ENCODE data around the gene TBC1D7. TPM values are rescaled to one million over a fixed set of nuclear protein-coding genes. Genes with fewer than 3 reads are reported as not detected.

TBC1D7 gene
- total RNA-seq, 1 donor from 2014 or later, result 30.2 TPM

DNA sequence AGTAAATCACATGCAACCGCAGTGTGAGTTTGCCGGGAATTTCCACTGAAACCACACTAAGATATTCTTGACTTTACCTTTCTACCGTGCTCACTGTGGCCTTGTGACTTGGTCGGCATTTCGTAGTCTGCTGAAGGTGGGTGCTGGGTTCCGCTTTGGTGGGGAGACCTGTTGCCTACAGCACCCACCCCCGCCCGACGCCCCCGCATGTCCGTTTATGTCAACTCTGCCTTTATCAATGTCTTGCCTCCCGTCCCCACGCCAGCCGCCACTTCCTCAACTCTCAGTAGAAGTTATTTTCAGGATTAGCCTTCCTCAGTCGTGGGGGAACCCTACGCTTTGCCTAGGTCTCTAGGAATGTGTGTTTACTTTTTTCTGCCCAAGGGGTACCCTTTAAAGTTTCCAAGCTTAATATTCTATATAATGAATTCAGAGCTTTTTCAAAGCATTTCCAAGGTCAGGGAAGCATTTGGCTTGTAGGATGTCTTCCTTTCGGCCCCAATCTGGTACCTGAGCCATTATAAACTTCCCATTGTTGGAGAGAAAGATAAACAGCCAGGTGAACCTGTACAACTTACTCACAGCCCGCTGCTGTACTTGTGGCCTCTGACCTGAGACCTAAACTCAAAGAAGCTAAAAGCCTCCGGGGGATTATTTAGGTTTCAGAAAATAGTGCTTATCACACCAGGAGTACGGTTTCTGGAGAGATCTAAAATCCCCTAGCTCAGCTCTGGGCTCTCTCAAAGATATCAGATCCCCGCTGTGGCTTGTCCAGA, 54.2 kb downstream of the TBC1D7 start:
- no peak for DNase-seq (ENCODE audit: extremely low read depth, low read depth, low spot score)

DNA sequence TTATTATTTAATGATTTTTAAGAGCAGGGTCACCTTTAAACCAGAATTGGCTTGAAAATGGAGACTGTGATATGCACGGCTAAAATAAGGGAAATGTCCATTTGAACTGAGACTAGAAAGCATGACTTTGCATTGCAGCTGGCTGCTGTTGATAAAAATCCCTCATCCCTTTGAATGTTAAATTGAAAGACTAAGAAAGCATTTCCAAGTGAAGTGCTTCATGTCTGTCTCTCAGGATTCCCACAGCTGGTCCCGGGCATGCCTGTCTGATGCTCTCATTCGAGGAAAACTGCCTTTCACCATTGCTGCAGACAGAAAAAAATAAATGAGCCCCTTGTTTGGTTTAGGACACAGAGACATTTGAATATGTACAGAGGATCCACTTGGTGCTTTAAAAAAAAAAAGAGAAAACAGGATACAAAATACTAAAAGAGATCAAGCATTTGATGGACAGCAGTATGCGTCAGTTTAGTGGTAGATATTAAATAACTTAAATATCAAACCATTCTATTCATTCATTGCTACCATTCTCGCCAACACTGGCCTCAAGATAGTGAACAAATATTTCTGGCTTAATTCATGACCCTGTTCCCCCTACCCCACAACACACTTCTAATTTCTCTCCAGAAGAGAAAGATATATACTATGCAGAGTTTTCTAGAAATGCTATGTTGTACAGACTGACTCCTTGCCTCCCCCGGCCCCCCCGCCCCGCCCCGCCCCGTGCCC, 55.0 kb downstream of the TBC1D7 start:
- DNase-seq (ENCODE audit: extremely low read depth, low read depth, low spot score), result no peak

DNA sequence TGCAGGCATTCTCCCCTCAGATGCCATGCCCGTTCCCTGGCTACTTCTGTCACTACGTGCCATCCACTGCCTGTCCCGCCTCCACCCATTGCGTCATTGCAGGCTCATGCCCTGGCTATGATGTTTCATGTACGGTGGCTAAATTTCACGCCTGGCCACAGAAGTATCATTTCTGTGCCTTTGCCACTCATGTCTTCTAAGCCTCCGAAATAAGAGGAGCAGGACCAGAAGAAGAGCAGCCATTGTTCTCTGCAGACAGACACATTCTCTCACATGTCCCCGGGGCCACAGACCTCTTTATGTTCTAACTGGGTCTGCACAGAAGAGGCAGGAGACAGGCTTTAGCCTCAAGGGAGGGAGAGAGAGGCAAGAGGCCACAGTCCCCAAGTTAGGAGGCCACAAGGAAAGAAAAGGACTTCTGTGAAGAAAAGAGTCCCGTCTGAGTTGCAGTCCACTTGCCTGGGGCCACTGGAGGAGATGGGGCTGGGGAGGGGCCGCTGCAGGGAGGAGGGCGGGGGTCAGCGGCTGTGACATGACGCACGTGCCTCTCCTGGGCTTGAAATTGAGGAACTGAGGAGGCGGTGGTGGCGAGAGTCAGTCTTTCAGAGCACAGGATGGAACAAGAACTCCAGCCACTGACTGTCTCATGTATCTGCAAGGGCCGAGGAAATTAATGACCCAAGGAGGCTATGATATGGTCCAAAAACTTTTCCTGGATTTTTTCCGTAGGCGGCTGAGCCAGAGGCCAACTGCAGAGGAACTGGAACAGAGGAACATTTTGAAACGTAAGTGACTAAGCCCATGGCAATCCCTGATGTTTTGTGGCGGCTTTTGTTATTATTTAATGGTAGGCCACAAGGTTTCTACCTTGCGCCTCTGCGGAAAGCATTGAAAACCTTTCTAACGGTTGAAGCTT, 55.9 kb downstream of the TBC1D7 start:
- no peak for DNase-seq (ENCODE audit: extremely low read depth, low read depth, low spot score)

DNA sequence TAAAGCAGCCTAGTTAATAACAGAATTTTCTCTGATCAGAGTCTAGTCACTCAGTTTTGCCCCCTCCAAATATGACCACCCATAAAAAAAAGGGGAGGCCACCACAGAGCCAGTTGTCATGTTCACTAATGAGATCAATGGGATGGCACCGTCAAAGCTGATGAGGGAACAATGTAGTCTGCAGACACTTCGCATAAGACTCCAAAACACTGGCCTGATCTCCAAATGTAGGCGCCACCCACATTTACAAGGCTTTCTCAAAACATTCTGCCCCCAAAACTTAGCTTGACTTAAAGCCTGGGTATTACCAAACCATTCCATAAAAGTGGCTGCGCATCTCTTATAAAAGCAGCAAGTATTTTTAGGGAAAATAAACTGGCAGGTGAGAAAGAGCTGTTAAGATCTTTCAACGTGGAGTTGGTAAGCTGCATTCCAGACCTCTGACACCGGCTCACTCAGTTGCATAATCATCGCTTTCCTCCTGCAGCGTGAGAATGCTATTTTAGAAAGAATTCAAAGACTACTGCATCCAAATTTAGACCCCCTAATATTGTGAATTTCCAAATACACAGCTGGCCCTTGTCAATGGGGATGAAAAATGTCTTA, 59.3 kb downstream of the TBC1D7 start:
- DNase-seq (ENCODE audit: extremely low read depth, low read depth, low spot score), result no peak

DNA sequence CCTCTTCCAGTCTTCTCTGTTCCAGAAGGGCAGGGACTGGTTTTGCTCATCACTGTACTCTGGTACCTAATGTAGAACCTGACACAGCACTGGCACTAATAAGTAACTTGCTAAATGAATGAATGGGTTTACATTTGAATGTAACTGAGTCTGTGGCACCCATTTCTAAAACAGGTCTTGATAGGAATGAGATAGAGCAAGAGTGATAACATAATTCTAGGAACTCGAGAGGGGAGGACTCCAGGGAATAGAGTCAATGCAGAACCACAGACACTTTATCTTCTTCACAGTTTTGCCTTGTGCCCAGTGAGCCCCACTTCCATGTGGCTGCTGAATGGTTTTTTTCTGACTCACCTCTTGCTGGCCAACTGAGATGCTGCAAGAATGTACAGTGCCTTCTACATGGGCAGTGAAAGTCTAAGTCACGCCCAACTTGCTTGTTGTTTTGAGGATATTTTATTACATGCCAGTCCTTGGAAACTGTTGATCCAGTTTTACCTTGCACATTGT, 61.1 kb downstream of the TBC1D7 start:
- no peak for DNase-seq (ENCODE audit: extremely low read depth, low read depth, low spot score)

DNA sequence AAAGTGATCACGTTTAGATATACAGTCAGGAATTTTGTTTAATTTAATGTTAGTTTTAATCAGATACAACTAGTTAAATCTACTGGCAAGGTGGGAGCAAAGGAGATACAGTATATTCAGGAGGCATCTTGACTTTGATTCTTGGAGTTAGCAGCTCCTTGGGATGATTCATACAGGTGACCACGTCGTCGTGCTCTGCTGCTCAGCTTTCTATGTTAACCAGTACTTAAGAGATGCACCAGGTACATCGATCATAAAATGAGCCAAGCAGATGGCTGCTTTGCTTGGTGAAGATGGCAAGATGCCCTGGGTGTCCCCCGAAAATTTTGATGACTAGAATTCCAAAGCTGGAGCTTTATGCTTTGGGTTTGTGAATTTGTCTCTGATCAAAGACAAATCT, 64.7 kb downstream of the TBC1D7 start:
- no peak for DNase-seq (ENCODE audit: extremely low read depth, low read depth, low spot score)

DNA sequence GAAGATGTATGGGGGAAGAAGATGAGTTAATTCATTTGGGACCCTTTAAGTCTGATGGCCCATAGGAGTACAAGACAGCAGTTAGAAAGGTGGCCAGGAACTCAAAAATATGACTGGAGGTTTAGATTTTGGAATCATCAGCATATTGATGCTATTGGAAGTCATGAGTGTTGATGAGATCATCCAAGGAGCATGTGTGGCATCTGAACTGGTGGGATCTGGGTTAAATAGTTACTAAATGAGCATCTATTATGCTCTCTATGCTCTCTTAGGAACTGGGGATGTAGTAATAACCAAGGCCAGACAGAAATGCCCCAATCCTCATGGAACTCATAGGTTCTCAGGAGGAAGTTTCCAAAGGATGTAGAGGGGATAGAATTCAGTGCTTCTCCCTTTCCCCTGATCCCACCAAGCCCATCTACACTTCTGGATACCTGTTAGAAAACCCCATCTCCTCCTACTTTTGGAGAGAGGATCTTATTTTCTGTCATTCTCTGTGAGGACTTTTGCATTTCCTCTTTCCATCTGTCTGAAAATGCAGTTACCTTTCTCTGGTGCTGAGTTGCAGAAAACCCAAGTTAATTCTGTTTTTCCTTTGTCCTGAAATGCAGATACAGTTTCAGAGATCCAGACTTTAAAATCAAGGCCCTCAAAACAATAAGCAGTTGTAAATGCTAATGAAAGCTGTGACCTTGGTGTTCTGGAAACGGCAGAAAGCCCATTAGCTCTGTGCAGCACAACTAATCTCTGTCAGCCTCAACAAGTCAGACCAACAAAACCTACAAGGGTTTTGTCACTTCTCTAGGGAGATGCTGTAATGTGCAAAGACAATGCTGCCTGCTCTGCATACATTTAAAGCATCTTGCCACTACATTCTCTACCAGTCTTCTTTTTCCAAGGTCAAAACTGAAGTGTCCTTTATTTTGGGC, 65.8 kb downstream of the TBC1D7 start:
- DNase-seq (ENCODE audit: extremely low read depth, low read depth, low spot score), result no peak

DNA sequence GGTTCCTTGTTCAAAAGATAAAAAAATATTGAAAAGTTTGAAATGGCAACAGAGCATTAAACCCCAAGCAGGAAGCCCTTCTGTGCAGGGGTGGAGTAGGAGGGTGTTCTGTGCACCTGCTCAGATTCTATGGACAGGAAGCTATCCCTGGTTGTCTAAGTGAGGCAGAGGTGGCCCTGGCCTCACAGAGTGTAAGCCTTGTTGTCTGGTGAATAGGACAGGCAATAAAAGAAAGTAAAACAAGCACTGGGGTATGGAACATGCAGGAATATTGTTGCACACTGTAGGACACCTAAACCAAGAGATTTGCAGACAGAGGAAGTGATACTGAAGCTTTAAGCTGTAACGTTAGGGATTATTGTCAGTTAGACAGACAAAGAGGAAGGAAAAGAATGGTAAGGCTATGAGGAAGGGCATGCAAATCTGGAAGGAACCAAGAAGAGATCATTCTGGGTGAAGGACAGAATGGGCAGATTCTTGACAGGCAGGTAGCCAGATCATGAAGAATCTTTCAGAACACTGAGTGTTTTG, 66.8 kb downstream of the TBC1D7 start:
- no peak for DNase-seq (ENCODE audit: extremely low read depth, low read depth, low spot score)

DNA sequence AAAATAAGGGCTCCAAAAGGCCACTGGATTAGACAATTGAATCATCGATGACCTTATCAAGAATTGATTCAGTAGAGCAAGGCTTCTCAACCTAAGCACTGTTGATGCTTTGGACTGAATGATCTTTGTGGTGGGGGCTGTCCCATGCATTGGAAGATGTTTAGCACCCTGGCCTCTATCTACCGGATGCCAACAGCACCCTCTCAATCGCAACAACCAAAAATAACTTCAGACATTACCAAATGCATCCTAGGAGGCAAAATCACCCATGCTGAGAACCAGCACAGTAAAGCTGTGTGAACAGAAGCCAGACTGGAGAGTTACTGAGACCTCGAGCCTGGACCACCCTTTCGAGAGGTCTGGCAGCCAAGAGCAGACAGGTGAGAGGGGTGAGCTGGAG, 67.5 kb downstream of the TBC1D7 start:
- no peak for DNase-seq (ENCODE audit: extremely low read depth, low read depth, low spot score)

DNA sequence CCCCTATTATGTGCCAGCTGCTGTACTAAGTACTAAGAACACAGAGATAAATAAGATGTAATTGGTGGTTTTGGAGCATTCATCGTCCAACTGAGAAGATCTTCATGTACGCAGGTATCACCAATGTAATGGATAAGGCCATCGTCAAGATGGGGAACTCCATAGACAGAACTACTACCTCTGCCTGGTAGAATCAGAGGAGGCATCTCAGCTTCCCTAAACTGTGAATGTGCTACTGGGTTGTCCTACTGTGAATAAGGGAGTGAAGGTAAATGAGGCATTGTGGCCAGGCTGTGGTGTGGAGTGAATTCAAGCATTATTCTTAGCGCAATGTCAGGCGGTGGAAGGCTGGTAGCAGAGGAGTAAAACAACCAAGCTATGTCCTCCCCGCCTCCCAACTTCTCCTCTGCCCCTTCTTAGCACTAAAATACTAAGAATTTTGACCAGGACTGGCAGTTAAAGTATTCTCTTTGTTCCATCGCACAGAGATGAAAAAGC, 68.2 kb downstream of the TBC1D7 start:
- no peak for DNase-seq (ENCODE audit: extremely low read depth, low read depth, low spot score)

DNA sequence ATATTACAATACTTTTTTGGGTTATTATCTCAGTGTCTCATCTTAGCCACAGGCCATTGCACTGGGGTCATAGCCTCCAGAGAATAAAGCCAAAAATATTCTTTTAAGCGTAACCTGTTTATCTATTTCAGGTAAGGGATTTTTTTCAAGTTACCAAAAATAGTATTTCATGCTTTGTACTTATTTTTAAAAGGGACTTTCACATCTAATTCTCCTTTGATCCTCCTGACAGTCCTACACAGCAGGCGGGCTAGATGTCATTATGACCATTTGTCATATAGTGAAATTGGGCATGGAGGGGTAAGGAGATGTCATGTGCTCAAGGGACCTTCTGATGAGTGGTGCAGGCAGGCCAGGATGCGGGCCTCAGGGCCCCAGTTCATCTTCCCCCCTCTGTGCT, 68.9 kb downstream of the TBC1D7 start:
- no peak for DNase-seq (ENCODE audit: extremely low read depth, low read depth, low spot score)

DNA sequence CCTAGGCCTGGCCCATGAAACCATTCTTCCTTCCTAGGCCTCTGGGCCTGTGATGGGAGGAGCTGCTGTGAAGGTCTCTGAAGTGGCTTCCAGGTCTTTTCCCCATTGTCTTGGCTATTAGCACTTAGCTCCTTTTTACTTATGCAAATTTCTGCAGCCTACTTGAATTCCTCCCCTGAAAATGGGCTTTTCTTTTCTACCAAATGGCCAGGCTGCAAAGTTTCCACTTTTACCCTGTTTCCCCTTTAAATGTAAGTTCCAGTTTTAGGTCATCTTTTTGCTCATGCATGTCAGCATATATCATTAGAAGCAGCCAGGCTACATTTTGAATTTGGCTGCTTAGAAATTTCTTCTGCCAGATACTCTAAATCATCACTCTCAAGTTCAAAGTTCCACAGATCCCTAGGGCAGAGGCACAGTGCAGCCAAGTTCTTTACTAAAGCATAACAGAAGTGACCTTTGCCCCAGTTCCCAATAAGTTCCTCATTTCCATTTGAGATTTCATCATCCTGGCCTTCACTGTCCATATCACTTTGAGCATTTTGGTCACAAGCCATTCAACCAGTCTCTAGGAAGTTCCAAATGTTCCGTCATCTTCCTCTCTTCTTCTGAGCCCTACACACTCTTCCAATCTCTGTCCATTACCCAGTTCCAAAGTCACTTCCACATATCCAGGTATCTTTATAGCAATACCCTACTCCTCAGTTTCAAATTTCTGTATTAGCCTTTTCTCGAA, 71.9 kb downstream of the TBC1D7 start:
- no peak for DNase-seq (ENCODE audit: extremely low read depth, low read depth, low spot score)

Other genes starting within 250 kb of the TBC1D7 start
- gene GFOD1, start 159.1 kb upstream of the TBC1D7 start, total RNA-seq, result 18.2 and 34.3 TPM in 2 replicates
- 8.9 and 11.4 TPM in 2 replicates for gene SIRT5, start 246.1 kb upstream of the TBC1D7 start, total RNA-seq